Right renal cortex interstitium (tissue), 3 donors: ENCODE measurements around the gene CNTNAP5. TPM values are rescaled to one million over a fixed set of nuclear protein-coding genes. Genes with fewer than 3 reads are reported as not detected.

Experiments used
- DNase-seq, 3 donors: peaks; one replicate each; pipeline ENCODE4 v3.0.0-alpha.2; 2013; ENCODE audit warnings: low read depth in 3 of 3, low spot score in 2 of 3
- polyA plus RNA-seq, 3 donors: library from polyadenylated mRNA; unstranded; fragments of 120-200 nt; gene quantifications; one replicate each; pipeline ENCODE4 v1.2.1, GENCODE V29; 2013; ENCODE audit not compliant: insufficient read length in 3 of 3

The CNTNAP5 gene
- polyA plus RNA-seq, 3 donors, result not detected

- DNase-seq, result no peak
Observed at GRCh38 chr2:124257120-124257519, 232.0 kb downstream of the CNTNAP5 start.

GRCh38 chr2:124258140-124258880 is 233.2 kb downstream of the CNTNAP5 start:
- DNase-seq, result no peak

DNA sequence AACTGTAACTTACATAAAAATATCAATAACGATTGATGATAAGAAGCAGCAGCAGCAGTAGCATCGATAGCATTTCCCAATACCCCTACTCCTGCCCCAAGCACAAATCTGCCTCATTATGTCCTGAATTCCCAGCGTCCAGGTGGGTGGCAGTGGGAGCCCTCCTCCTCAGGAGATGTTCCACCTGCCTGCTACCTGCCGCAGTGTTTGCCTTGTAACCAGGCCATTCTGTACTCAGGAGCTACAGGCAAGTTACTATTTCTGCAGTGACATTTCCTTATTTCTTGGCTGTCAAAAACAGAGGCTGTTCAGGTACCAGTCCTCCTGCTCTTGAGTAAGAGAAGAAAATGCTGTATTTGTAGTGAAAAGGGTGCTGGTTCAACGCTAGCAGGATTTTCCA is 236.4 kb downstream of the CNTNAP5 start:
- no peak for DNase-seq

GRCh38 chr2:124264551-124265091 is 239.5 kb downstream of the CNTNAP5 start:
- no peak for DNase-seq

DNA sequence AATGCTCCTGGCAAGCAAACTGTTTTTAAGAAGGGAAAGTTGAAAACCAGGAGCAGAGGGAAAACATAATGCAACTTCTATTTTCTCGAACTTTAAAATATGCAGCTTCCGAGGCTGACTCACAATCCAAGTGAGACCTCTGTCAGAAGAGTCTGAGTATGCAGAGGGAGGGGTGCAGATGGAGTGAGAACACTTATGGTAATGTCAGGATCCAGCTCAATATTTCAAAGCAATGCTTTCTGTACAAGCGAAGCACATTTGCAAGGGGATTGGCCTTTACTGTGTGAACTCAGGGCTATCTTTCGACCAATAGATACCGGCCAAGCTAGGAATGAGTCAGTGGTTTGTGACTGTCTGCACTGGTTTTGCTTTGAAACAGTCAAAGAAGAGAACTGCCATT is 242.7 kb downstream of the CNTNAP5 start:
- no peak for DNase-seq

GRCh38 chr2:124269348-124269747 is 244.3 kb downstream of the CNTNAP5 start:
- no peak for DNase-seq

- DNase-seq, result no peak
Observed at GRCh38 chr2:124272261-124272841, 247.3 kb downstream of the CNTNAP5 start.

GRCh38 chr2:124281541-124281940 is 256.5 kb downstream of the CNTNAP5 start:
- DNase-seq, result no peak

GRCh38 chr2:124283096-124283495 is 258.0 kb downstream of the CNTNAP5 start:
- DNase-seq, result no peak

DNA sequence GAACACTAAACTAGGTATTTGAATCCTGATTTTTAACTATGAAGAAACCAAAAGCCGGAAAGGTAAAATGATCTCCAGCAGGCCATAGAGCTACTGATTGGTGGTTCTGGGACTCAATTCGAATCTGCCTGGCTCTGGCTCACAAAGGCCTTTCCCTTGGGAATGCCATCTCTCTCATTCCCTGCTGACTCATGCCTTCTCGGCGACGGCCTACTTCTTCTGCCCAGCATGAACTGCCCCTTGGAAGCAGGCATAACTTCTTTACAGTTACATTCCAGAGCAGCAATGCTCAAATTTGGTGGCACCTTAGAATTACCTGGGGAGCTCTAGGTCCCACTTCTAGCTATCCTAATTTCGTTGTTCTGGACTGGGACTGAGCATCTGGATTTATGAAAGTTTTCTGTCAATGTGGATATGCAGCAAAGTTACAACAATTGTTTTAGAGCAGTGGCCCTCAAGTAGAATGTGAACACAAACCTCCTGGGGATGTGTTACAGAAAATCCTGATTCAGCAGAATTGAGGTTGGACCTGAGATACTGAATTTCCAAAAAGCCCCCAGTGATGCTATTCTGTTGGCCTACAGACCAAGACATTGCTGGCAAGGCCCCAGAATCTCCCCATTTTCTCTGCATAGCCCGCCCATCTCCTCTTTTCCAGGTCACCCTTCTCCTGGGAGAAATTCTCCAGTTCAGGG is 261.1 kb downstream of the CNTNAP5 start:
- DNase-seq, result no peak

GRCh38 chr2:124289060-124289459 is 264.0 kb downstream of the CNTNAP5 start:
- no peak for DNase-seq

GRCh38 chr2:124289615-124290014 is 264.5 kb downstream of the CNTNAP5 start:
- DNase-seq, result no peak

- no peak for DNase-seq
Observed at GRCh38 chr2:124296470-124296869, 271.4 kb downstream of the CNTNAP5 start.

- no peak for DNase-seq
Observed at GRCh38 chr2:124301915-124302314, 276.8 kb downstream of the CNTNAP5 start.

- no peak for DNase-seq
Observed at GRCh38 chr2:124308319-124309062, 283.4 kb downstream of the CNTNAP5 start.

DNA sequence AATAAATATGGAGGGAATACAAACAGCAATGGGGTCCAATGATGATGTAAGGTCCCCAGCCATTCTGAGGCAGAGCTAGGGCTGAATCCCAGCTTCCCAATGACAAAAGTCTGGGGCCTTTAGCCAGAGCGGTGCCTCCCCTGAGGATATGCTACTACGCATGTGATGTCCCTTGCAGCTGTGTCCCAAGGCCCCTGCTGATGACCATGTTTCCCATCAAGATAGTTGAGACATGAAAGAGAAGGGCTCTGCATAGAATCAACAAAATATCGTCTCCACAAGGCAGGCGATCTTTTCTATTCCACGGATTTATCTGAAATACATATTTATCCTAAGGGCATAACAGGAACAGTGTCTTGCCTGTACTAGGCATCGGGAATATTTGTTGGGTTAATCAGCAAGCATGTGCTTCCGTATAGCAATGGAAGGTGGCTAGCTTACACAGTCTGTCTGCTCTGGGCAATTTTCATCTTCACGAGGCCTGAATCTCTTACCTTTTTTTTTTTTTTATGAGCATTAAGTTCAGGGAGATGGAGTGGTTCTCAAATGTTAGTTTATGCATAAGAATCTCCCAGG is 284.6 kb downstream of the CNTNAP5 start:
- no peak for DNase-seq

GRCh38 chr2:124310671-124311070 is 285.6 kb downstream of the CNTNAP5 start:
- DNase-seq, result no peak

GRCh38 chr2:124314084-124314483 is 289.0 kb downstream of the CNTNAP5 start:
- no peak for DNase-seq

DNA sequence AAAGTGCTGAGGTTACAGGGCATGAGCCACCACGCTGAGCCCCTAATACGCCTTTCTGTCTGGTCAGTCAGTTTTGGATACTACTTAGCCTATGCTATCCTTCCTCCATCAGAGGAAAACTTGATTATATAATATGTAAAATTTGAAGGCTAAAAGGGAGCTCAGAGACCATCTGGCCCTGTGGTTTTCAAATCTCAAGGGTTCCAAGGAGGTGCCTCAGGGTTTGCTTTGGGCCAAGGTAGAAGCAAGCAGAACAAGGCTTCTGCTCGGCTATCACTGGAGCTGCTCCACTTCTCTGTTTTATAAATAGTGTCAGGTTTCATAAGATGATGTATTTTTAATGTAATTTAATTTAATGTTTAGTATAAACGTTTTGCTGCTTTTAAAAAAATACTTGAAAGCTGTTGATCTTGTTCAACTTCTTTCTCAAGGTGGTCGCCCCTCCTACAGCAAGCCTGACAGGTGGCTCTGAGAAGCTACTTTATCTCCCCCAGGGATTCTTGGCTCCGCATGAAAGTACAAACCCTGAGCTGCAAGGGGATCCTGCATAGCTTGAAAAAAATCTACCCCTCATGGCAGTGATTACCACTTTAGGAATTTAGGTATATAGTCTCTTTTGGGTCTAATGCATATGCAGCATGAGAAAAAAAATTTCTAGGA is 290.3 kb downstream of the CNTNAP5 start:
- DNase-seq, result no peak

DNA sequence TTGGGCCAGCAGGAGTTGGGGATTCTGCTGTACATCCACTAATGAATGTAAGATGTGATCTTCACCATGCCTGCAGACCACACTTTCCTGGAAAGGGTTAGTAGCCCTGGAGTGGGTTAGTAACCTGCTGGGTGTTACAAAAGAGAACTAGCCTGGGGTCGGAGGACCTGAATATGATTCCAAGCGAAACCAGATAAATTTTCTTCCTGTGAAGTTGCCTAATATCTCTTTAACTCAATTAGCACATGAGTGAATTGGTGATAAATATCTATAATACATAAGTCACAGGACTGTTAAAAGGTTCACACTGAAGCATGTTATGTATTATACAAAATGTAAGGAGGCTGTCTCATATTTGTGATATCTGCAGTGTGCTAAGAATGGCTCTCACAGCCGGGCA is 291.0 kb downstream of the CNTNAP5 start:
- no peak for DNase-seq
